H1 (cell line): Measurements from ENCODE around the gene TEX29. TPM values are rescaled to one million over a fixed set of nuclear protein-coding genes. Genes with fewer than 3 reads are reported as not detected.

ENCODE experiments used
- CTCF ChIA-PET: fragments of 300-600 bp; sonication (Branson Sonifier 250); formaldehyde crosslinking; loops from one replicate; lab custom pipeline; 2021; ENCODE audit not compliant: partially characterized antibody; lab: Charles Lee
- POLR2A ChIA-PET: fragments of 300-600 bp; sonication (Branson Sonifier 250); formaldehyde crosslinking; loops from one replicate; lab custom pipeline; 2021; ENCODE audit warnings: inconsistent platforms; ENCODE audit not compliant: partially characterized antibody; lab: Charles Lee
- DNase-seq, 2 experiments: peaks; one replicate each; pipeline versions ENCODE4 v3.0.0 to v3.0.0-alpha.2; 2010 to 2022; ENCODE audit warnings: low spot score in 2 of 2, low read depth in 1 of 2, mixed read lengths in 1 of 2
- FAIRE-seq: peaks from 2 replicates; lab custom pipeline; 2011; peaks lifted over from hg19 to GRCh38; lab: Jason Lieb, UNC
- H2AFZ ChIP-seq: 2 replicates; pipeline ENCODE4 v1.8.1; 2012; ENCODE audit warnings: low read length, inconsistent platforms
- H2AK5ac ChIP-seq: 2 replicates; pipeline ENCODE4 v1.6.1; 2013; ENCODE audit warnings: low read depth, low read length
- H2BK120ac ChIP-seq: replicated peaks from 2 replicates; pipeline ENCODE3; 2013; ENCODE audit warnings: low read depth, low read length, inconsistent platforms
- H2BK12ac ChIP-seq: 2 replicates; pipeline ENCODE4 v1.6.1; 2013; ENCODE audit warnings: low read depth, low read length
- H2BK15ac ChIP-seq: 2 replicates; pipeline ENCODE4 v1.6.1; 2013; ENCODE audit warnings: low read length
- H2BK20ac ChIP-seq: 2 replicates; pipeline ENCODE4 v1.6.1; 2013; ENCODE audit warnings: low read length
- H2BK5ac ChIP-seq: 2 replicates; pipeline ENCODE4 v1.6.1; 2013; ENCODE audit warnings: low read depth, low read length
- H3K14ac ChIP-seq: 2 replicates; pipeline ENCODE4 v1.6.1; 2013; ENCODE audit warnings: inconsistent platforms; ENCODE audit not compliant: insufficient read length
- H3K18ac ChIP-seq: 2 replicates; pipeline ENCODE4 v1.6.1; 2013; ENCODE audit warnings: low read length; ENCODE audit errors: extremely low read depth
- H3K23ac ChIP-seq: 2 replicates; pipeline ENCODE4 v1.6.1; 2013; ENCODE audit warnings: inconsistent platforms; ENCODE audit not compliant: insufficient read length
- H3K23me2 ChIP-seq: 2 replicates; pipeline ENCODE4 v1.6.1; 2013; ENCODE audit warnings: low read depth, low read length
- H3K27ac ChIP-seq: 2 replicates; pipeline ENCODE4 v1.6.1; 2011; ENCODE audit warnings: low read depth, low read length, inconsistent platforms
- H3K27me3 ChIP-seq, 4 experiments: replicated peaks in 1 of 4; 1 replicate in 1 of 4; 2 replicates in 3 of 4; pipeline versions ENCODE4 v1.6.1 to v1.8.1; 2011 to 2013; ENCODE audit warnings: low read length in 3 of 4, mild to moderate bottlenecking in 3 of 4, inconsistent platforms in 2 of 4, mixed read lengths in 2 of 4, moderate library complexity in 1 of 4; ENCODE audit not compliant: control insufficient read depth in 3 of 4, insufficient read depth in 3 of 4; ENCODE audit errors: extremely low read depth in 1 of 4
- H3K36me3 ChIP-seq, 4 experiments: 2 replicates each; pipeline versions ENCODE4 v1.6.1 to v1.8.1; 2011 to 2013; ENCODE audit warnings: mild to moderate bottlenecking in 4 of 4, low read length in 3 of 4, moderate library complexity in 2 of 4, control low read depth in 1 of 4, inconsistent platforms in 1 of 4; ENCODE audit not compliant: insufficient read depth in 4 of 4, control insufficient read depth in 2 of 4
- H3K4ac ChIP-seq: replicated peaks from 2 replicates; pipeline ENCODE3; 2013; ENCODE audit warnings: low read length, low read depth, mixed read lengths, inconsistent platforms; ENCODE audit not compliant: insufficient read length
- H3K4me1 ChIP-seq, 4 experiments: replicated peaks in 1 of 4; 1 replicate in 1 of 4; 2 replicates in 3 of 4; pipeline versions ENCODE4 v1.6.1 to v1.8.1; 2011 to 2013; ENCODE audit warnings: low read length in 3 of 4, inconsistent platforms in 2 of 4, mixed read lengths in 1 of 4; ENCODE audit not compliant: insufficient read depth in 4 of 4, control insufficient read depth in 3 of 4
- H3K4me2 ChIP-seq, 2 experiments: 2 replicates each; pipeline versions ENCODE4 v1.6.1 to v1.8.1; 2011 to 2013; ENCODE audit warnings: low read depth in 2 of 2, low read length in 2 of 2, control low read depth in 1 of 2, inconsistent platforms in 1 of 2, mild to moderate bottlenecking in 1 of 2; ENCODE audit not compliant: insufficient read depth in 1 of 2
- H3K4me3 ChIP-seq, 4 experiments: fragments of 200-600, 300-600 bp in 1 of 4; sonication (generic), shearing (Covaris generic), sonication (Bioruptor Twin) in 1 of 4; 2 replicates each; pipeline versions ENCODE4 v1.5.1 to v1.8.1; 2011 to 2016; ENCODE audit warnings: low read length in 4 of 4, low read depth in 3 of 4, control low read depth in 2 of 4, inconsistent platforms in 2 of 4, mild to moderate bottlenecking in 2 of 4, mixed read lengths in 1 of 4, moderate library complexity in 1 of 4; ENCODE audit not compliant: insufficient read depth in 2 of 4; ENCODE audit errors: extremely low read depth in 1 of 4
- H3K56ac ChIP-seq: replicated peaks from 2 replicates; pipeline ENCODE3; 2013; ENCODE audit warnings: low read depth, mild to moderate bottlenecking, mixed read lengths, low read length, inconsistent platforms; ENCODE audit not compliant: insufficient read length
- H3K79me1 ChIP-seq: 2 replicates; pipeline ENCODE4 v1.6.1; 2013; ENCODE audit warnings: low read depth, low read length, control low read depth
- H3K79me2 ChIP-seq, 2 experiments: 2 replicates each; pipeline versions ENCODE4 v1.6.1 to v1.8.1; 2012 to 2013; ENCODE audit warnings: low read length in 2 of 2, mild to moderate bottlenecking in 2 of 2, inconsistent platforms in 1 of 2; ENCODE audit not compliant: insufficient read depth in 2 of 2, control insufficient read depth in 1 of 2
- H3K9ac ChIP-seq, 4 experiments: replicated peaks in 1 of 4; 1 replicate in 1 of 4; 2 replicates in 3 of 4; pipeline versions ENCODE4 v1.6.1 to v1.8.1; 2011 to 2013; ENCODE audit warnings: low read depth in 3 of 4, low read length in 3 of 4, control low read depth in 2 of 4, mild to moderate bottlenecking in 2 of 4, moderate library complexity in 2 of 4, inconsistent platforms in 1 of 4; ENCODE audit errors: extremely low read depth in 1 of 4
- H3K9me3 ChIP-seq, 2 experiments: 2 replicates each; pipeline versions ENCODE4 v1.6.1 to v1.8.1; 2012 to 2013; ENCODE audit warnings: mild to moderate bottlenecking in 2 of 2, moderate library complexity in 2 of 2, control low read depth in 1 of 2, inconsistent platforms in 1 of 2, low read depth in 1 of 2, low read length in 1 of 2, mixed read lengths in 1 of 2; ENCODE audit not compliant: insufficient read depth in 2 of 2
- H4K20me1 ChIP-seq, 2 experiments: replicated peaks in 1 of 2; 2 replicates each; pipeline versions ENCODE3 to v1.8.1; 2011 to 2013; ENCODE audit warnings: inconsistent platforms in 2 of 2, low read length in 2 of 2, mild to moderate bottlenecking in 1 of 2; ENCODE audit not compliant: insufficient read depth in 2 of 2, control insufficient read depth in 1 of 2
- H4K5ac ChIP-seq: 2 replicates; pipeline ENCODE4 v1.6.1; 2013; ENCODE audit warnings: low read length, low read depth, mixed read lengths, inconsistent platforms; ENCODE audit not compliant: insufficient read length
- H4K8ac ChIP-seq: 2 replicates; pipeline ENCODE4 v1.8.0; 2013; ENCODE audit warnings: mild to moderate bottlenecking, moderate library complexity, low read length, inconsistent platforms; ENCODE audit not compliant: insufficient read depth; ENCODE audit errors: extremely low read depth
- H4K91ac ChIP-seq: replicated peaks from 2 replicates; pipeline ENCODE3; 2013; ENCODE audit warnings: low read length, mixed read lengths, inconsistent platforms; ENCODE audit not compliant: insufficient read length
- CEBPB ChIP-seq: IDR thresholded peaks from 2 replicates; pipeline ENCODE4 v1.6.1; 2012; ENCODE audit warnings: low read depth, low read length
- RBBP5 ChIP-seq: IDR thresholded peaks from 2 replicates; pipeline ENCODE4 v1.7.1; 2012; ENCODE audit warnings: low read depth, mild to moderate bottlenecking, inconsistent platforms, low read length, moderate library complexity, borderline replicate concordance
- SAP30 ChIP-seq: fragments of 300-600 bp; sonication (generic); IDR thresholded peaks from 2 replicates; pipeline ENCODE4 v1.7.1; 2012; ENCODE audit warnings: low read length, moderate library complexity, mild to moderate bottlenecking, inconsistent platforms; ENCODE audit not compliant: insufficient read depth, insufficient replicate concordance
- WGBS, 2 experiments: shearing (Covaris generic) in 1 of 2; methylation state at CpG; one replicate each; pipeline versions ENCODE4 v1.1.6 to v1.1.7; 2013 to 2015; ENCODE audit warnings: low lambda C conversion rate in 2 of 2, mixed read lengths in 2 of 2, inconsistent platforms in 1 of 2, low coverage in 1 of 2, missing lambda C conversion rate in 1 of 2; ENCODE audit not compliant: insufficient replicate concordance in 2 of 2, insufficient coverage in 1 of 2, insufficient read length in 1 of 2; ENCODE audit errors: extremely low coverage in 1 of 2, missing lambda C conversion rate in 1 of 2; 5-methylcytosine and 5-hydroxymethylcytosine counted together
- polyA plus RNA-seq, 7 experiments: library from polyadenylated mRNA; depleted of rRNA in 3 of 7; stranded (reverse) in 5 of 7; unstranded in 2 of 7; fragments of >200 nt in 5 of 7; fragments of 200-250 nt in 2 of 7; gene quantifications; 1 replicate in 5 of 7; 2 replicates in 1 of 7; 4 replicates in 1 of 7; pipeline versions ENCODE4 v1.2.1 to v1.2.3, GENCODE V29; 2011 to 2013; ENCODE audit warnings: missing spikeins in 2 of 7, mixed read lengths in 2 of 7
- total RNA-seq: library from RNA; stranded (reverse); fragmentation: NEBNext Ultra II Directional; extraction: Animal tissue kit (Norgen Biotek cat#: 25700); gene quantifications from 2 replicates; pipeline ENCODE4 v1.2.1, GENCODE V29; 2021

Gene TEX29
- total and polyA plus RNA-seq, 2 of the 8 experiments (the other 6 are each of a cell fraction or from before 2014, with no cell fraction given) = 0.08 TPM; not detected in 1

- Histone ChIP-seq H3K23ac (no peak overlapping the region), H3K14ac (no peak overlapping the region), H3K4me2 (no peak overlapping the region), H2BK20ac (no peak overlapping the region), H2BK15ac (no peak overlapping the region), H3K23me2 (0 out of 2 replicates have a peak, but pooled peaks cover 1% of the 10 kb centered on the region), H3K36me3 (peaks cover 25 to 64% (median 49%) of the 10 kb centered on the region in 4 experiments), H3K9me3 (no peaks in the 10 kb centered on the region), H4K20me1 (peaks cover 2 to 4% of the 10 kb centered on the region in 2 experiments), H3K79me2 (no peaks in the 10 kb centered on the region), H3K79me1 (peaks cover 5% of the 10 kb centered on the region; the same call in 1 of the 2 replicates), H4K5ac (no peak overlapping the region), H3K27ac (no peak overlapping the region), H4K91ac (no peak overlapping the region), H3K4me1 (no peaks in the 10 kb centered on the region), H2BK12ac (no peak overlapping the region), H3K56ac (no peak overlapping the region), H2BK120ac (no peak overlapping the region), H2AFZ (no peak overlapping the region), H3K4ac (no peak overlapping the region), H3K18ac (no peak overlapping the region), H4K8ac (no peak overlapping the region), H2AK5ac (no peak overlapping the region), H2BK5ac (no peak overlapping the region), H3K27me3 (no peaks in the 10 kb centered on the region), H3K4me3 (no peak overlapping the region), H3K9ac (no peak overlapping the region)
- CTCF ChIA-PET = no interaction called here
- no peak for TF ChIP-seq SAP30
- no peak for TF ChIP-seq RBBP5
- TF ChIP-seq CEBPB = no peak
- WGBS, 2 experiments = 93% methylated on average over 8 of the region's 10 CpGs; no CpG with 5 or more reads in 1 of the 2 experiments
- no peak for FAIRE-seq
- POLR2A ChIA-PET = no interaction called here
- DNase-seq = no peak
These were observed 37.0 kb upstream of the TEX29 start for GRCh38 chr13:111283457-111283856.
